Ishikawa (cell line): ENCODE measurements around the gene COL15A1.

Experiments
- CEBPB ChIP-seq: IDR thresholded peaks from 2 replicates; pipeline ENCODE4 v1.6.1; 2012
- CREB1 ChIP-seq: IDR thresholded peaks from 2 replicates; pipeline ENCODE4 v1.6.1; 2012; ENCODE audit warnings: low read depth
- EGR1 ChIP-seq: IDR thresholded peaks from 2 replicates; pipeline ENCODE4 v1.6.1; 2012
- EP300 ChIP-seq: IDR thresholded peaks from 2 replicates; pipeline ENCODE4 v1.6.1; 2012; ENCODE audit warnings: borderline replicate concordance
- FOXM1 ChIP-seq: IDR thresholded peaks from 2 replicates; pipeline ENCODE4 v1.6.1; 2012; ENCODE audit warnings: low read depth, borderline replicate concordance
- MAX ChIP-seq: IDR thresholded peaks from 2 replicates; pipeline ENCODE4 v1.6.1; 2012
- NFIC ChIP-seq: IDR thresholded peaks from 2 replicates; pipeline ENCODE4 v1.6.1; 2012
- RAD21 ChIP-seq: IDR thresholded peaks from 2 replicates; pipeline ENCODE4 v1.6.1; 2012; ENCODE audit warnings: low read depth
- REST ChIP-seq: IDR thresholded peaks from 2 replicates; pipeline ENCODE4 v1.6.1; 2012; ENCODE audit warnings: low read depth, mild to moderate bottlenecking
- TAF1 ChIP-seq: IDR thresholded peaks from 2 replicates; pipeline ENCODE4 v1.6.1; 2012; ENCODE audit warnings: low read depth, mild to moderate bottlenecking
- TCF12 ChIP-seq: IDR thresholded peaks from 2 replicates; pipeline ENCODE4 v1.6.1; 2012; ENCODE audit warnings: low read depth
- TEAD4 ChIP-seq: IDR thresholded peaks from 2 replicates; pipeline ENCODE4 v1.6.1; 2012
- USF1 ChIP-seq: IDR thresholded peaks from 2 replicates; pipeline ENCODE4 v1.6.1; 2012
- YY1 ChIP-seq: IDR thresholded peaks from 2 replicates; pipeline ENCODE4 v1.6.1; 2012; ENCODE audit warnings: low read depth
- ZBTB7A ChIP-seq: IDR thresholded peaks from 2 replicates; pipeline ENCODE4 v1.6.1; 2012; ENCODE audit warnings: low read depth

The COL15A1 gene

GRCh38 chr9:99002706-99003105, 59.0 kb downstream of the COL15A1 start:
- TF ChIP-seq TEAD4 (no peak), ZBTB7A (no peak), REST (no peak), MAX (no peak), TCF12 (no peak), CREB1 (no peak), EP300 (no peak), RAD21 (no peak), YY1 (no peak), EGR1 (no peak), USF1 (no peak), CEBPB (no peak), FOXM1 (no peak), TAF1 (no peak), NFIC (no peak)

GRCh38 chr9:99003308-99003707, 59.6 kb downstream of the COL15A1 start:
- TF ChIP-seq RAD21, result no peak
- TF ChIP-seq MAX, result no peak
- no peak for TF ChIP-seq YY1
- no peak for TF ChIP-seq NFIC
- no peak for TF ChIP-seq EP300

GRCh38 chr9:99004115-99004514, 60.4 kb downstream of the COL15A1 start:
- no peak for TF ChIP-seq ZBTB7A
- no peak for TF ChIP-seq EP300
- TF ChIP-seq TAF1, result no peak
- TF ChIP-seq TEAD4, result no peak
- no peak for TF ChIP-seq YY1
- TF ChIP-seq USF1, result no peak
- TF ChIP-seq NFIC, result no peak
- TF ChIP-seq EGR1, result no peak
- TF ChIP-seq FOXM1, result no peak
- no peak for TF ChIP-seq RAD21
- TF ChIP-seq MAX, result no peak
- no peak for TF ChIP-seq CEBPB
- TF ChIP-seq CREB1, result no peak
- TF ChIP-seq TCF12, result no peak

- TF ChIP-seq YY1 (no peak), ZBTB7A (no peak), RAD21 (no peak)
These were observed 61.2 kb downstream of the COL15A1 start for GRCh38 chr9:99004717-99005460.

GRCh38 chr9:99005651-99006050, 61.9 kb downstream of the COL15A1 start:
- TF ChIP-seq CEBPB (no peak), RAD21 (no peak), EGR1 (no peak)

GRCh38 chr9:99006511-99006910, 62.8 kb downstream of the COL15A1 start:
- TF ChIP-seq TCF12 (no peak), REST (no peak), YY1 (no peak), CREB1 (no peak), TAF1 (no peak), USF1 (no peak), EGR1 (no peak), MAX (no peak), TEAD4 (no peak), NFIC (no peak), RAD21 (no peak), CEBPB (no peak), FOXM1 (no peak), ZBTB7A (no peak), EP300 (no peak)
